H1 (cell line): ENCODE results near the gene U2SURP. TPM values are rescaled to one million over a fixed set of nuclear protein-coding genes. Genes with fewer than 3 reads are reported as not detected.

Source experiments
- CTCF ChIA-PET: fragments of 300-600 bp; sonication (Branson Sonifier 250); formaldehyde crosslinking; loops from one replicate; lab custom pipeline; 2021; ENCODE audit not compliant: partially characterized antibody; lab: Charles Lee
- POLR2A ChIA-PET: fragments of 300-600 bp; sonication (Branson Sonifier 250); formaldehyde crosslinking; loops from one replicate; lab custom pipeline; 2021; ENCODE audit warnings: inconsistent platforms; ENCODE audit not compliant: partially characterized antibody; lab: Charles Lee
- DNase-seq, 2 experiments: peaks; one replicate each; pipeline versions ENCODE4 v3.0.0 to v3.0.0-alpha.2; 2010 to 2022; ENCODE audit warnings: low spot score in 2 of 2, low read depth in 1 of 2, mixed read lengths in 1 of 2
- FAIRE-seq: peaks from 2 replicates; lab custom pipeline; 2011; peaks lifted over from hg19 to GRCh38; lab: Jason Lieb, UNC
- H2AFZ ChIP-seq: 2 replicates; pipeline ENCODE4 v1.8.1; 2012; ENCODE audit warnings: low read length, inconsistent platforms
- H2AK5ac ChIP-seq: 2 replicates; pipeline ENCODE4 v1.6.1; 2013; ENCODE audit warnings: low read depth, low read length
- H2BK120ac ChIP-seq: replicated peaks from 2 replicates; pipeline ENCODE3; 2013; ENCODE audit warnings: low read depth, low read length, inconsistent platforms
- H2BK12ac ChIP-seq: 2 replicates; pipeline ENCODE4 v1.6.1; 2013; ENCODE audit warnings: low read depth, low read length
- H2BK15ac ChIP-seq: 2 replicates; pipeline ENCODE4 v1.6.1; 2013; ENCODE audit warnings: low read length
- H2BK20ac ChIP-seq: 2 replicates; pipeline ENCODE4 v1.6.1; 2013; ENCODE audit warnings: low read length
- H2BK5ac ChIP-seq: 2 replicates; pipeline ENCODE4 v1.6.1; 2013; ENCODE audit warnings: low read depth, low read length
- H3K14ac ChIP-seq: 2 replicates; pipeline ENCODE4 v1.6.1; 2013; ENCODE audit warnings: inconsistent platforms; ENCODE audit not compliant: insufficient read length
- H3K18ac ChIP-seq: 2 replicates; pipeline ENCODE4 v1.6.1; 2013; ENCODE audit warnings: low read length; ENCODE audit errors: extremely low read depth
- H3K23ac ChIP-seq: 2 replicates; pipeline ENCODE4 v1.6.1; 2013; ENCODE audit warnings: inconsistent platforms; ENCODE audit not compliant: insufficient read length
- H3K23me2 ChIP-seq: 2 replicates; pipeline ENCODE4 v1.6.1; 2013; ENCODE audit warnings: low read depth, low read length
- H3K27ac ChIP-seq: 2 replicates; pipeline ENCODE4 v1.6.1; 2011; ENCODE audit warnings: low read depth, low read length, inconsistent platforms
- H3K27me3 ChIP-seq, 4 experiments: replicated peaks in 1 of 4; 1 replicate in 1 of 4; 2 replicates in 3 of 4; pipeline versions ENCODE4 v1.6.1 to v1.8.1; 2011 to 2013; ENCODE audit warnings: low read length in 3 of 4, mild to moderate bottlenecking in 3 of 4, inconsistent platforms in 2 of 4, mixed read lengths in 2 of 4, moderate library complexity in 1 of 4; ENCODE audit not compliant: control insufficient read depth in 3 of 4, insufficient read depth in 3 of 4; ENCODE audit errors: extremely low read depth in 1 of 4
- H3K36me3 ChIP-seq, 4 experiments: 2 replicates each; pipeline versions ENCODE4 v1.6.1 to v1.8.1; 2011 to 2013; ENCODE audit warnings: mild to moderate bottlenecking in 4 of 4, low read length in 3 of 4, moderate library complexity in 2 of 4, control low read depth in 1 of 4, inconsistent platforms in 1 of 4; ENCODE audit not compliant: insufficient read depth in 4 of 4, control insufficient read depth in 2 of 4
- H3K4ac ChIP-seq: replicated peaks from 2 replicates; pipeline ENCODE3; 2013; ENCODE audit warnings: low read length, low read depth, mixed read lengths, inconsistent platforms; ENCODE audit not compliant: insufficient read length
- H3K4me1 ChIP-seq, 4 experiments: replicated peaks in 1 of 4; 1 replicate in 1 of 4; 2 replicates in 3 of 4; pipeline versions ENCODE4 v1.6.1 to v1.8.1; 2011 to 2013; ENCODE audit warnings: low read length in 3 of 4, inconsistent platforms in 2 of 4, mixed read lengths in 1 of 4; ENCODE audit not compliant: insufficient read depth in 4 of 4, control insufficient read depth in 3 of 4
- H3K4me2 ChIP-seq, 2 experiments: 2 replicates each; pipeline versions ENCODE4 v1.6.1 to v1.8.1; 2011 to 2013; ENCODE audit warnings: low read depth in 2 of 2, low read length in 2 of 2, control low read depth in 1 of 2, inconsistent platforms in 1 of 2, mild to moderate bottlenecking in 1 of 2; ENCODE audit not compliant: insufficient read depth in 1 of 2
- H3K4me3 ChIP-seq, 4 experiments: fragments of 200-600, 300-600 bp in 1 of 4; sonication (generic), shearing (Covaris generic), sonication (Bioruptor Twin) in 1 of 4; 2 replicates each; pipeline versions ENCODE4 v1.5.1 to v1.8.1; 2011 to 2016; ENCODE audit warnings: low read length in 4 of 4, low read depth in 3 of 4, control low read depth in 2 of 4, inconsistent platforms in 2 of 4, mild to moderate bottlenecking in 2 of 4, mixed read lengths in 1 of 4, moderate library complexity in 1 of 4; ENCODE audit not compliant: insufficient read depth in 2 of 4; ENCODE audit errors: extremely low read depth in 1 of 4
- H3K56ac ChIP-seq: replicated peaks from 2 replicates; pipeline ENCODE3; 2013; ENCODE audit warnings: low read depth, mild to moderate bottlenecking, mixed read lengths, low read length, inconsistent platforms; ENCODE audit not compliant: insufficient read length
- H3K79me1 ChIP-seq: 2 replicates; pipeline ENCODE4 v1.6.1; 2013; ENCODE audit warnings: low read depth, low read length, control low read depth
- H3K79me2 ChIP-seq, 2 experiments: 2 replicates each; pipeline versions ENCODE4 v1.6.1 to v1.8.1; 2012 to 2013; ENCODE audit warnings: low read length in 2 of 2, mild to moderate bottlenecking in 2 of 2, inconsistent platforms in 1 of 2; ENCODE audit not compliant: insufficient read depth in 2 of 2, control insufficient read depth in 1 of 2
- H3K9ac ChIP-seq, 4 experiments: replicated peaks in 1 of 4; 1 replicate in 1 of 4; 2 replicates in 3 of 4; pipeline versions ENCODE4 v1.6.1 to v1.8.1; 2011 to 2013; ENCODE audit warnings: low read depth in 3 of 4, low read length in 3 of 4, control low read depth in 2 of 4, mild to moderate bottlenecking in 2 of 4, moderate library complexity in 2 of 4, inconsistent platforms in 1 of 4; ENCODE audit errors: extremely low read depth in 1 of 4
- H3K9me3 ChIP-seq, 2 experiments: 2 replicates each; pipeline versions ENCODE4 v1.6.1 to v1.8.1; 2012 to 2013; ENCODE audit warnings: mild to moderate bottlenecking in 2 of 2, moderate library complexity in 2 of 2, control low read depth in 1 of 2, inconsistent platforms in 1 of 2, low read depth in 1 of 2, low read length in 1 of 2, mixed read lengths in 1 of 2; ENCODE audit not compliant: insufficient read depth in 2 of 2
- H4K20me1 ChIP-seq, 2 experiments: replicated peaks in 1 of 2; 2 replicates each; pipeline versions ENCODE3 to v1.8.1; 2011 to 2013; ENCODE audit warnings: inconsistent platforms in 2 of 2, low read length in 2 of 2, mild to moderate bottlenecking in 1 of 2; ENCODE audit not compliant: insufficient read depth in 2 of 2, control insufficient read depth in 1 of 2
- H4K5ac ChIP-seq: 2 replicates; pipeline ENCODE4 v1.6.1; 2013; ENCODE audit warnings: low read length, low read depth, mixed read lengths, inconsistent platforms; ENCODE audit not compliant: insufficient read length
- H4K8ac ChIP-seq: 2 replicates; pipeline ENCODE4 v1.8.0; 2013; ENCODE audit warnings: mild to moderate bottlenecking, moderate library complexity, low read length, inconsistent platforms; ENCODE audit not compliant: insufficient read depth; ENCODE audit errors: extremely low read depth
- H4K91ac ChIP-seq: replicated peaks from 2 replicates; pipeline ENCODE3; 2013; ENCODE audit warnings: low read length, mixed read lengths, inconsistent platforms; ENCODE audit not compliant: insufficient read length
- ASH2L ChIP-seq: fragments of 200-600, 300-600 bp; sonication (generic); IDR thresholded peaks from one replicate; pipeline ENCODE4 v1.7.1; 2017; ENCODE audit warnings: low read length
- CBX8 ChIP-seq: fragments of 300-800, 300-1000 bp; sonication (generic); IDR thresholded peaks from 2 replicates; pipeline ENCODE4 v1.7.1; 2016; ENCODE audit warnings: low read depth, low read length, borderline replicate concordance
- EGR1 ChIP-seq: IDR thresholded peaks from 2 replicates; pipeline ENCODE4 v1.6.1; 2011; ENCODE audit warnings: low read depth, low read length, borderline replicate concordance
- EP300 ChIP-seq, 2 experiments: IDR thresholded peaks; 1 replicate in 1 of 2; 2 replicates in 1 of 2; pipeline ENCODE4 v1.6.1; 2011 to 2012; ENCODE audit warnings: low read depth in 2 of 2, low read length in 2 of 2, mild to moderate bottlenecking in 2 of 2, borderline replicate concordance in 1 of 2, inconsistent platforms in 1 of 2, moderate library complexity in 1 of 2
- GTF2F1 ChIP-seq: IDR thresholded peaks from 2 replicates; pipeline ENCODE4 v1.6.1; 2012; ENCODE audit warnings: low read depth, low read length, improper control_type of control experiment, borderline replicate concordance
- HDAC2 ChIP-seq, 2 experiments: fragments of 300-600 bp in 1 of 2; sonication (generic) in 1 of 2; IDR thresholded peaks; 2 replicates each; pipeline ENCODE4 v1.6.1; 2011 to 2012; ENCODE audit warnings: low read depth in 2 of 2, low read length in 2 of 2, mild to moderate bottlenecking in 2 of 2, moderate library complexity in 2 of 2, borderline replicate concordance in 1 of 2, inconsistent platforms in 1 of 2
- KDM4A ChIP-seq: IDR thresholded peaks from one replicate; pipeline ENCODE4 v1.7.1; 2012; ENCODE audit warnings: low read depth, mild to moderate bottlenecking, moderate library complexity, low read length, inconsistent platforms; ENCODE audit not compliant: severe bottlenecking
- POLR2A ChIP-seq, 2 experiments: IDR thresholded peaks; 1 replicate in 1 of 2; 2 replicates in 1 of 2; pipeline ENCODE4 v1.6.1; 2011; ENCODE audit warnings: low read depth in 2 of 2, low read length in 2 of 2, mild to moderate bottlenecking in 2 of 2; ENCODE audit errors: control extremely low read depth in 1 of 2
- RAD21 ChIP-seq, 2 experiments: IDR thresholded peaks in 1 of 2; conservative IDR thresholded peaks in 1 of 2; 2 replicates each; pipeline ENCODE4 v1.6.1; 2011; ENCODE audit warnings: low read depth in 2 of 2, low read length in 2 of 2, improper control_type of control experiment in 1 of 2, inconsistent platforms in 1 of 2, mild to moderate bottlenecking in 1 of 2, moderate library complexity in 1 of 2
- RNF2 ChIP-seq: fragments of 200-900, 300-1000 bp; sonication (generic); IDR thresholded peaks from 2 replicates; pipeline ENCODE4 v1.7.1; 2016; ENCODE audit warnings: borderline replicate concordance, low read depth, mild to moderate bottlenecking, antibody characterized with exemption, low read length; ENCODE audit not compliant: poor library complexity, severe bottlenecking; ENCODE audit errors: missing control alignments
- SRF ChIP-seq: IDR thresholded peaks from 2 replicates; pipeline ENCODE4 v1.6.1; 2011; ENCODE audit warnings: mild to moderate bottlenecking, low read depth, low read length, moderate library complexity
- WGBS, 2 experiments: shearing (Covaris generic) in 1 of 2; methylation state at CpG; one replicate each; pipeline versions ENCODE4 v1.1.6 to v1.1.7; 2013 to 2015; ENCODE audit warnings: low lambda C conversion rate in 2 of 2, mixed read lengths in 2 of 2, inconsistent platforms in 1 of 2, low coverage in 1 of 2, missing lambda C conversion rate in 1 of 2; ENCODE audit not compliant: insufficient replicate concordance in 2 of 2, insufficient coverage in 1 of 2, insufficient read length in 1 of 2; ENCODE audit errors: extremely low coverage in 1 of 2, missing lambda C conversion rate in 1 of 2; 5-methylcytosine and 5-hydroxymethylcytosine counted together
- polyA plus RNA-seq, 7 experiments: library from polyadenylated mRNA; depleted of rRNA in 3 of 7; stranded (reverse) in 5 of 7; unstranded in 2 of 7; fragments of >200 nt in 5 of 7; fragments of 200-250 nt in 2 of 7; gene quantifications; 1 replicate in 5 of 7; 2 replicates in 1 of 7; 4 replicates in 1 of 7; pipeline versions ENCODE4 v1.2.1 to v1.2.3, GENCODE V29; 2011 to 2013; ENCODE audit warnings: missing spikeins in 2 of 7, mixed read lengths in 2 of 7
- total RNA-seq: library from RNA; stranded (reverse); fragmentation: NEBNext Ultra II Directional; extraction: Animal tissue kit (Norgen Biotek cat#: 25700); gene quantifications from 2 replicates; pipeline ENCODE4 v1.2.1, GENCODE V29; 2021
- TF ChIP-seq, protein P1 (sequence below): IDR thresholded peaks from 2 replicates; pipeline ENCODE4 v1.6.1; 2012; ENCODE audit warnings: inconsistent platforms

Gene U2SURP
- total and polyA plus RNA-seq, 2 of the 8 experiments (the other 6 are each of a cell fraction or from before 2014, with no cell fraction given): 22.2 to 167 TPM

DNA sequence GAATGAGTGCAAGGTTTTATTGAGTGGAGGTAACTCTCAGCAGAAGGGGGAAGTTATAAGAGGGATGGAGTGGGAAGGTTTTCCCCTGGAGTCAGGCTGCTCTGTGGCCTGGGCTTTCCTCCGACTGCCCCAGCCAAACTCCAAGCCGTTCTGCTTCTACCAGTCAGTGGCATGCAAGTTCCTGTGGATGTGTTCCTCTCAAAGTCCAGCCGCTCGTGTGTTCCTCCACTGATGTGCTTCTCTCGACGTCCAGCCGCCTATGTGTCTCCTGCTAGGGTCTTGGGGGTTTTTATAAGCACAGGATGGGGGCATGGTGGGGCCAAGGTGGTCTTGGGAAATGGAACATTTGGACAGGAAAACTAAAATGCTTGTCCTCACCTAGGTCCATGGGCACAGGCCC lies 9.0 kb upstream of the U2SURP start:
- Histone ChIP-seq H3K23me2 (no peaks in the 10 kb centered on the region; the same call in 1 of the 2 replicates), H2BK20ac (no peak overlapping the region), H2BK15ac (no peak overlapping the region), H2BK12ac (no peak overlapping the region), H2BK120ac (no peak overlapping the region), H2AK5ac (no peak overlapping the region), H3K4me1 (no peaks in the 10 kb centered on the region), H3K18ac (no peak overlapping the region), H2BK5ac (no peak overlapping the region), H3K79me1 (no peaks in the 10 kb centered on the region), H2AFZ (no peak overlapping the region), H4K8ac (no peak overlapping the region), H4K5ac (no peak overlapping the region), H3K9ac (no peak overlapping the region; a peak in 1 of 7 replicates), H3K36me3 (no peaks in the 10 kb centered on the region), H4K91ac (no peak overlapping the region), H4K20me1 (no peaks in the 10 kb centered on the region), H3K4me2 (no peak overlapping the region), H3K9me3 (no peaks in the 10 kb centered on the region), H3K79me2 (no peaks in the 10 kb centered on the region), H3K14ac (no peak overlapping the region), H3K4ac (no peak overlapping the region), H3K27me3 (no peaks in the 10 kb centered on the region), H3K4me3 (no peak overlapping the region), H3K56ac (no peak overlapping the region), H3K27ac (no peak overlapping the region), H3K23ac (no peak overlapping the region)
- WGBS, 2 experiments: 91% methylated on average over 7 of the region's 7 CpGs; no CpG with 5 or more reads in 1 of the 2 experiments
- POLR2A ChIA-PET: interaction anchor here (3.4 kb wide), 1 partner anchor 9 kb away, joined by 13 read pairs; the partner anchor contains the start of gene U2SURP
- CTCF ChIA-PET: interaction anchor here (0.8 to 8.7 kb wide), 9 partner anchors 8 to 174 kb away, joined by 3 to 122 read pairs (median 4); no protein-coding TSS in a partner anchor
- no peak for DNase-seq
- no peak for FAIRE-seq
- TF ChIP-seq KDM4A (no peak), ASH2L (no peak), RNF2 (no peak), GTF2F1 (no peak), RAD21 (IDR thresholded peaks at IDR 0.05 in 1 of 2, conservative IDR thresholded peaks at IDR 0.05 in 1 of 2; ENCODE audit: low read depth in 2 of 2, low read length in 2 of 2) (no peak), POLR2A (IDR thresholded peaks at IDR 0.05; ENCODE audit: control extremely low read depth in 1 of 2, low read depth in 2 of 2, low read length in 2 of 2) (no peak), SRF (no peak), EP300 (IDR thresholded peaks at IDR 0.05; ENCODE audit: borderline replicate concordance in 1 of 2, low read depth in 2 of 2, low read length in 2 of 2) (no peak), HDAC2 (IDR thresholded peaks at IDR 0.05; ENCODE audit: borderline replicate concordance in 1 of 2, low read depth in 2 of 2, low read length in 2 of 2) (no peak), EGR1 (no peak), CBX8 (no peak)
- TF ChIP-seq, protein P1, sequence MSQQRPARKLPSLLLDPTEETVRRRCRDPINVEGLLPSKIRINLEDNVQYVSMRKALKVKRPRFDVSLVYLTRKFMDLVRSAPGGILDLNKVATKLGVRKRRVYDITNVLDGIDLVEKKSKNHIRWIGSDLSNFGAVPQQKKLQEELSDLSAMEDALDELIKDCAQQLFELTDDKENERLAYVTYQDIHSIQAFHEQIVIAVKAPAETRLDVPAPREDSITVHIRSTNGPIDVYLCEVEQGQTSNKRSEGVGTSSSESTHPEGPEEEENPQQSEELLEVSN: no peak
